GM12892 (cell line): Measurements from ENCODE around the gene EREG.

Source experiments
- POLR2A ChIP-seq: IDR thresholded peaks from 2 replicates; pipeline ENCODE4 v1.6.1; 2011; ENCODE audit warnings: low read depth, low read length, control low read depth
- POLR2AphosphoS5 ChIP-seq: IDR thresholded peaks from 2 replicates; pipeline ENCODE4 v1.6.1; 2011; ENCODE audit warnings: low read depth, low read length, control low read depth
- TAF1 ChIP-seq: IDR thresholded peaks from 2 replicates; pipeline ENCODE4 v1.6.1; 2011; ENCODE audit warnings: low read depth, mild to moderate bottlenecking, control low read depth, low read length, borderline replicate concordance

DNA sequence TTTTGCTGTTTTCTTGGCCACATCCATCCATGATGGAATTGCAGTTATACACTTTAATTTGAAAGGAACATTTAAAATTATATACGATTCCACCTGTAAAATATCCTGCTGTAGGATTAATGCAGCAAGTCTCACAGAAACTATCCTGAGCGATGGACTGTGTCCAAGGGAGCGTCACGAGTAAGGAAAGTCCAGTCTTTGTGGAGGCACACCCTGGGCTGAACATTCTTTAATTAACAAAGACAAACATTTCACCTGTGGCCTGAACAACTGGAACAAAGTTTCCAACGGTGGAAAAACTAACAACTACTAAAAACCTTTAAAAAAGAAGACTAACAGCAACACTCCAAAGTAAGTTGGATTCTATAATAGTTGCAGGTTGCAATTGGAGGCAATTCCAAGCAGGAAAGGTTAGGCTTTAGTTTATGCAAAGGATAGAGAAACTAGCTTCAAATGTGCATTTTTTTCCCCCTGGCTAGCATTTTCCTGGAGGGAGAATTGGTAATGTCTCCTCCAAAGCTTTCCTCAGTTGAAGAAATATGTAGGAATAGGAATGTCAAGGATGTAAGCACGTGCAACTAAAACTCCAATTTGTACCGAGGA lies 11.0 kb downstream of the EREG start:
- TF ChIP-seq TAF1 = no peak
- no peak for TF ChIP-seq POLR2A
- no peak for TF ChIP-seq POLR2AphosphoS5
